ENCODE results near the gene METRN. TPM values are rescaled to one million over a fixed set of nuclear protein-coding genes. Genes with fewer than 3 reads are reported as not detected.
"Not testable (repeated sequence)": the region's sequence is repeated elsewhere in the genome, so short reads cannot be mapped to it uniquely, and the experiment has no call there.

METRN gene
- total and polyA plus RNA-seq, 12 donors: 1.3 to 189 (median 75.6) TPM

- Histone ChIP-seq H3K36me3 (replicated peaks in 1 of 2) (peaks cover 0 to 2% of the 10 kb centered on the region in 2 donors), H3K4me3 (no peak overlapping the region), H3K9me3 (replicated peaks in 1 of 3) (no peaks in the 10 kb centered on the region), H3K27me3 (no peaks in the 10 kb centered on the region), H3K27ac (no peak overlapping the region), H3K4me1 (replicated peaks in 1 of 2) (peaks cover 12% of the 10 kb centered on the region in 2 donors)
- 81 to 88% (median 83%) methylated on average over 12 to 15 of the region's 15 CpGs for WGBS, 4 donors
- DNase-seq: peak in 1 of 7 donors; percentile 6
- no peak for TF ChIP-seq POLR2A (IDR thresholded peaks at IDR 0.05)
- TF ChIP-seq CTCF (IDR thresholded peaks at IDR 0.05): no peak
- intact Hi-C loops (cut with DNase I): no loop called here
Observed at GRCh38 chr16:741986-742629, 27.2 kb downstream of the METRN start.

- H3K36me3 ChIP-seq (replicated peaks in 1 of 2); H3K4me3 ChIP-seq; DNase-seq; H3K27me3 ChIP-seq; intact Hi-C loops (cut with DNase I); H3K27ac ChIP-seq; H3K9me3 ChIP-seq (replicated peaks in 1 of 3): not testable (repeated sequence)
- H3K4me1 ChIP-seq (replicated peaks in 1 of 2): peaks cover 12% of the 10 kb centered on the region in 2 donors
- WGBS, 4 donors: 63 to 75% (median 71%) methylated on average over 14 of the region's 14 CpGs
Observed at GRCh38 chr16:742894-743293, 28.0 kb downstream of the METRN start.

GRCh38 chr16:743794-744500 lies 29.0 kb downstream of the METRN start:
- no peak for DNase-seq
- Histone ChIP-seq H3K4me3 (no peak overlapping the region), H3K27me3 (no peaks in the 10 kb centered on the region), H3K9me3 (replicated peaks in 1 of 3) (no peaks in the 10 kb centered on the region), H3K27ac (no peak overlapping the region), H3K36me3 (replicated peaks in 1 of 2) (no peaks in the 10 kb centered on the region), H3K4me1 (replicated peaks in 1 of 2) (peaks cover 12% of the 10 kb centered on the region in 2 donors)
- 68 to 78% (median 75%) methylated on average over 4 to 21 of the region's 21 CpGs for WGBS, 4 donors
- TF ChIP-seq POLR2A (IDR thresholded peaks at IDR 0.05): no peak
- TF ChIP-seq CTCF (IDR thresholded peaks at IDR 0.05): no peak
- intact Hi-C loops (cut with DNase I): no loop called here

GRCh38 chr16:745739-746138 lies 30.8 kb downstream of the METRN start:
- intact Hi-C loops (cut with DNase I): no loop called here
- Histone ChIP-seq H3K4me3 (no peak overlapping the region), H3K27ac (no peak overlapping the region), H3K4me1 (replicated peaks in 1 of 2) (peaks cover 3 to 4% of the 10 kb centered on the region in 2 donors), H3K9me3 (replicated peaks in 1 of 3) (no peaks in the 10 kb centered on the region), H3K27me3 (no peaks in the 10 kb centered on the region), H3K36me3 (replicated peaks in 1 of 2) (no peaks in the 10 kb centered on the region)
- no peak for TF ChIP-seq POLR2A (IDR thresholded peaks at IDR 0.05)
- TF ChIP-seq CTCF (IDR thresholded peaks at IDR 0.05): no peak
- no peak for DNase-seq
- 3 to 14% (median 5%) methylated on average over 2 to 14 of the region's 14 CpGs for WGBS, 4 donors

All from adrenal gland (tissue), 12 donors.